Retinal pigment epithelial cell (primary cell): ENCODE measurements around the gene NFKBIZ.
A peak's percentile ranks its signal among the peaks of the same experiment; 100 is the strongest.

Experiments
- DNase-seq: peaks from one replicate; pipeline ENCODE4 v3.0.0-alpha.2; 2010; ENCODE audit warnings: low read depth
- H3K4me3 ChIP-seq: 2 replicates; pipeline ENCODE4 v1.5.1; 2011; ENCODE audit warnings: mild to moderate bottlenecking, low read length, control low read depth, moderate library complexity
- CTCF ChIP-seq: conservative IDR thresholded peaks from 2 replicates; pipeline ENCODE4 v1.5.1; 2011; ENCODE audit warnings: low read depth, low read length, control low read depth, inconsistent platforms

The NFKBIZ gene

GRCh38 chr3:101833446-101833974, 15.8 kb upstream of the NFKBIZ start:
- TF ChIP-seq CTCF = no peak
- no peak overlapping the region for H3K4me3 ChIP-seq
- no peak for DNase-seq

- no peak overlapping the region for H3K4me3 ChIP-seq
- TF ChIP-seq CTCF = no peak
- DNase-seq = no peak
Measured at GRCh38 chr3:101835676-101836075, 13.6 kb upstream of the NFKBIZ start.

GRCh38 chr3:101836160-101836559, 13.2 kb upstream of the NFKBIZ start:
- TF ChIP-seq CTCF = no peak
- H3K4me3 ChIP-seq = no peak overlapping the region
- DNase-seq = no peak

GRCh38 chr3:101836652-101837598, 12.4 kb upstream of the NFKBIZ start:
- H3K4me3 ChIP-seq = no peak overlapping the region
- TF ChIP-seq CTCF = no peak
- peak; percentile 78 for DNase-seq

GRCh38 chr3:101838691-101839090, 10.6 kb upstream of the NFKBIZ start:
- no peak for TF ChIP-seq CTCF
- H3K4me3 ChIP-seq = no peak overlapping the region
- DNase-seq = no peak

GRCh38 chr3:101840066-101840465, 9.2 kb upstream of the NFKBIZ start:
- H3K4me3 ChIP-seq = no peak overlapping the region
- no peak for DNase-seq
- no peak for TF ChIP-seq CTCF

- no peak for TF ChIP-seq CTCF
- no peak overlapping the region for H3K4me3 ChIP-seq
- no peak for DNase-seq
Measured at GRCh38 chr3:101842245-101842934, 6.9 kb upstream of the NFKBIZ start.
